HUDEP-2 (cell line): ENCODE results near the gene POLR2F.
"Not testable (repeated sequence)": the region's sequence is repeated elsewhere in the genome, so short reads cannot be mapped to it uniquely, and the experiment has no call there.

Experiments
- DNase-seq, 76 experiments: peaks; one replicate each; lab custom pipeline; 2025; ENCODE audit not compliant: unreplicated experiment in 76 of 76; lab: John Stamatoyannopoulos, UW

The POLR2F gene

GRCh38 chr22:37976022-37976421, 22.5 kb downstream of the POLR2F start:
- DNase-seq, result not testable (repeated sequence)

DNA sequence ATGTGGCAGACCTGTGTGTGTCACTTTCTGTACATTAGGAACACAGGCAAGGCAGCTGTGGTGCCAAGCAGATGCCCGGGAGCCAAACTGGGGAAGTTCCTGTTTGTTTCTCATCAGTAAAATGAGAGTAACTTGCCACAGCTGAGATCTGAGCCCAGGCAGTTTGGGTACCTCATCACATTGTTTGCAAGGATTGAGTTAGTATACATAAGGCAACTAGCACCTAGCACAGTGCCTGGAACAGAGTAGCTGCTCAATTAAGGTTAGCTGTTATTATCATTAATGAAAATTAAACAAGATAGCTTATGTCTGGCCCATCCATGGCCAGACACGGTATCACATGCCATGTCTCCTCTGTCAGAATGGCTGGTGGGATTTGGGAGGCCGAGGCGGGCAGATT, 23.0 kb downstream of the POLR2F start:
- DNase-seq, result no peak

GRCh38 chr22:37979782-37980181, 26.3 kb downstream of the POLR2F start:
- no peak for DNase-seq

DNA sequence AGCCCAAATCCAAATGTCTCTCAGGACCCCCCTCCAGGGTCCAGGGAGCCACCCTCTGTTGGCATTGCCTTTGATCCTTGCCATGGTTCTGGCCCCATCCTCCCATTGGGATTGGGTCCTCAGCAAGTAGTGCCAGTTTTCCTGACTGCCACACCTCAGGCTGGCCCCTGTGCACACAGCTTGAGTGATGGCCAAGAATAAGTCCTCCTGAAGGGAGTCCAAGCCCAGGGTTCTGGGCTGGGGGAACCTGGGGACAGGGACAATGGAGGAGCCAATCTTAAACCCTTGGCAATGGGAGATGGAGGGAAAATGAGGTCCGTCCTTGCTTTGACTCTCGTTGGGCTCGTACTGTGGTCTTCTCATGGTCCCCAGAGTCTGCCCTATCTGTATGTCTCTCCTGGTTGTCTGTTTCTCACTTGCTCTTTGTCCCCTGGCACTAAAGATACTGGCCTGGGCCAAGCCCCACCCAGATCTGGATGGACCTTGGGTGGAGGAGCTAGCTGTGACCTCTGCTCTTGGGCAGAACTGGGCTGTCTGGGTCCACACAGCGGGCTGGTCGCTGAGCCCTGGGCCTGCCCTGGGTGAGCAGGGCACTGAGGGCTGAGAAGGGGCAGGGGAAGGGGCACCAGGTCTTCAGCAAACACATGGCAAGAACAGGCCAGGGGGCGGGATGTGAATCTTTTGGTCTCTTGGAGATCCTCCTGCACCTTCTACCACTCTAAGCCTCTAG, 27.9 kb downstream of the POLR2F start:
- no peak for DNase-seq

GRCh38 chr22:37982151-37982785, 28.8 kb downstream of the POLR2F start:
- DNase-seq, result no peak

GRCh38 chr22:37982938-37983859, 29.7 kb downstream of the POLR2F start:
- DNase-seq, result no peak

GRCh38 chr22:37983860-37984791, 30.6 kb downstream of the POLR2F start, which contains the start of gene SOX10:
TSS of gene SOX10 (minus strand) at chr22:37984555. CDS start at chr22:37983784, 771 bp downstream.
- DNase-seq, result no peak

DNA sequence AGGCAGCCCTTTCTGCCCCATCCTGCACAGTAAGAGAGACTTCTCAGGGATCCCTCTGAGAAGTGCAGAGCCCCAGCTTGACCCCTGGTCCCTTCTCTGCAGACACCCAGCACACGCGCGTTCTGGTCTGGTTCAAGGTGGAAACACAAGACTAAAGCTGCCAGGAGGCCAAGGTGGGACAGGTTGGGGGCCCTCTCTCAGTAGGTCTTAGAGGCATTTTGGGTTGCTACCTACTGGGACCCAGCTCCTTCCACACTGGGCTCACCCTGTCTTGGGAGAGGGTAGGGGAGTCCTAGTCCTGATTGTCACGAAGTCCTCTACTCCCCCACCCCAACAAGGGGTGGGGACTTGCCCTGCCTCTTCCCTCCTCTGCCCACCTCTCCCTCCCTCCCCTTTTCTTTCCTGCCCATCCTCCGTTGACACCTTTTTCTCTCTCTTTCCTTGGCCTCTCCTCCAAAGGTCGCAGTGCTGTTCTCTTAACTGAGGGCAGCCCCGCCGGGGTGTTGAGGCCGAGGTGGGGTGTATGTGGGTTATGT, 31.6 kb downstream of the POLR2F start:
- DNase-seq, result no peak

- no peak for DNase-seq
Observed at GRCh38 chr22:37985751-37986281, 32.3 kb downstream of the POLR2F start.

- no peak for DNase-seq
Observed at GRCh38 chr22:37986371-37986770, 32.9 kb downstream of the POLR2F start.

DNA sequence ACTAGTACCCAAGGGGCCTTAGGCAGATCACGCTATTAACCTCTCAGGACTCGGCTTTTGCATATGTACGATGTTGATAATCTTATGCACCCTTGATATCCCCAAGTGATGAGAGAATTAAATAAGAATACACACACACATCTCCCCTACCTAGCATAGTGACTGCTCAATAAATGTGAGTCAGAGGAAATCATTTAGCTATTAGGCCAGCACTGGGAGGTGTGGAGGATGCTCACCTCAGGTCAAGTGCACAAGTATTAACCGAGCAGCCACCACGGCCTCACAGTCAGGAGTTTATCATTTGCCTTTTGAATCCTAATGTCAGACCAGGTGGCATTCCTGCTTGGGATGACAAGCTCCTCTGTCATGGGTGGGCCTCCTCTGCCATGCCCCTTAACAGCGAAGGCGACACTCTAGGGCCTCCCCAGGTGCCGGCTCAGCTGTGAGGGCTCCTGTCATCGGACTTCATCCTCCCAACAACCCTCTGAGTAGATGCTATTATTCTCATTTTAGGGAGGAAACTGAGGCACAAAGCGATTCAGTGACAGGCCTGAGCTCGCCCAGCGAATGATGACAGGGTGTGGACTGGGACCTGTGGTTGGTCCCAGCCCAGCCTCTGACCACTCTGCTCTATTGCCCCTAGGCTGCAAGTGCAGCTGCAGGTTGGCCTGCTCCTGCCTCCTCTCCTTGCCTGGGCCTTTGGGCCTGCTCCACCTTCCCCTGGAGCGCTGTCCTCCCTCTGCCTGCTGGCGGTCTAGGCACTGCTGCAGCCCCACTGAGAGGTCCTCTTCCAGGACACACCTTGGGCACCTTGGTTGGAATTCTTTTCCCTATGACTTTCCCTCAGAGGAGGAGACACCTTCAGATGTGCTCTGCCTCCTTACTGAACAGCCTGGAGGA, 35.9 kb downstream of the POLR2F start:
- no peak for DNase-seq

GRCh38 chr22:37990301-37990700, 36.8 kb downstream of the POLR2F start:
- DNase-seq, result no peak

GRCh38 chr22:37990862-37991261, 37.4 kb downstream of the POLR2F start:
- no peak for DNase-seq

DNA sequence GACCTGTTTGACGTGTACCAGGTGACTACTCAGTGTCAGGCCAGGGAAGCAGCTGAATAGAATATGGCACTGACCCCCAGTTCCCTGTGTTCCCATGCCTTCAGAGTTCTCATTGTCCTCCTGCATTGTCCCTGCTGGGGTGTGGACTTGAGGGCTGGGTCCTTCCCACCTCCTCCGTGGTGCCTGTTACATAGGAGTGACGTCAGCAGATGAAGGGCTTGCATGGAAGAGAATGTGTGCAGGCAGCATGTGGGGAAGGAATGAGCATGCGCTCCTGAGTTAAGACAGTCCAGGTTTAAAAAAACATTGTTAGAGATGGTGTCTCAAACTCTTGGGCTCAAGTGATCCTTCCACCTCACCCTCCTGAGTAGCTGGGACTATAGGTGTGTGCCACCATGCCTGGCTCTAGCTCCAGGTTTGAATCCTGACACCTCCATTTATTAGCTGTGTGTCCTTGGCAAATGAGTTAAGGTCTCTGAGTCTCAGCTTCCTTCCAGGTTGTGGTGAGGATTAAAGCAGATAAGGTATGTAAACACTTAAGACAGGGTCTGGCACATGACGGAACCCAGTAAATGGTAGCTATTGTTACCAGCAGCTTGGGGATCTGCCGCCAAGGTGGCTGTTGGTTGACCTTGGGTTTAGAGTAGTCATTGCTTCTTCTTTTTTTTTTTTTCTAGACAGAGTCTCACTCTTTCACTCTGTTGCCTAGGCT, 38.4 kb downstream of the POLR2F start:
- DNase-seq, result no peak

GRCh38 chr22:37994049-37994448, 40.5 kb downstream of the POLR2F start:
- DNase-seq, result no peak

- DNase-seq, result no peak
Observed at GRCh38 chr22:37994982-37995381, 41.5 kb downstream of the POLR2F start.

GRCh38 chr22:37995460-37995859, 42.0 kb downstream of the POLR2F start:
- no peak for DNase-seq

DNA sequence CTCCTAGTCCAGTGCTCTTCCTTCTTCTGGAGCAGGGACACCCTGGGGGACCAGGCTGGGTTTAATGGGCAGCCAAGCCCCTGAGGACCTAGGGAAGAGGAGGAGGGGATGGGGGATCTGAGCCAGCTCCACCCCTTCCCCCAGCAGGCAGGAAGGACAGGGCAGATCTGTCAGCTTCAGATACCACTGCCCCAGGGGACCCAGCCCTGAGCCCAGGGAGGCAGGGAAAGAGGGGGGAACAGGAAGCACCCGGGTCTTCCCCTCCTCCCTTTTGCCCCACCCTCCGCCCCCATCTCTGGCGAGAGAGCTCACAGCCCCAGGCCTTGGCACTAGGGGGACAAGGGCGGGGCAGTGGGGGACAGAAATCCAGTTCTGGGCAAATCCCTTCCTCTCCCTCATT, 42.6 kb downstream of the POLR2F start:
- DNase-seq, result no peak
